ENCODE data around the gene PLD6.
A peak's percentile ranks its signal among the peaks of the same experiment; 100 is the strongest.

The PLD6 gene

GRCh38 chr17:17152385-17152784, 53.7 kb downstream of the PLD6 start:
- H3K9me3 Mint-ChIP-seq (ENCODE audit: low read depth), result no peaks in the 10 kb centered on the region
- H3K27me3 Mint-ChIP-seq, result no peaks in the 10 kb centered on the region
- peak overlapping the region; percentile 41 for H3K27ac Mint-ChIP-seq
- H3K4me3 Mint-ChIP-seq, result no peak overlapping the region
- peaks cover 12% of the 10 kb centered on the region for H3K36me3 Mint-ChIP-seq
- H3K4me1 Mint-ChIP-seq (ENCODE audit: low read depth), result peaks cover 33% of the 10 kb centered on the region

- H3K27me3 Mint-ChIP-seq, result no peaks in the 10 kb centered on the region
- peaks cover 33% of the 10 kb centered on the region for H3K4me1 Mint-ChIP-seq (ENCODE audit: low read depth)
- no peak overlapping the region for H3K4me3 Mint-ChIP-seq
- no peak overlapping the region for H3K27ac Mint-ChIP-seq
- peaks cover 12% of the 10 kb centered on the region for H3K36me3 Mint-ChIP-seq
- H3K9me3 Mint-ChIP-seq (ENCODE audit: low read depth), result no peaks in the 10 kb centered on the region
Measured at GRCh38 chr17:17151962-17152361, 54.2 kb downstream of the PLD6 start.

GRCh38 chr17:17151541-17151940, 54.6 kb downstream of the PLD6 start:
- no peak overlapping the region for H3K27ac Mint-ChIP-seq
- H3K36me3 Mint-ChIP-seq, result peaks cover 12% of the 10 kb centered on the region
- H3K27me3 Mint-ChIP-seq, result no peaks in the 10 kb centered on the region
- no peak overlapping the region for H3K4me3 Mint-ChIP-seq
- no peaks in the 10 kb centered on the region for H3K9me3 Mint-ChIP-seq (ENCODE audit: low read depth)
- peaks cover 33% of the 10 kb centered on the region for H3K4me1 Mint-ChIP-seq (ENCODE audit: low read depth)

DNA sequence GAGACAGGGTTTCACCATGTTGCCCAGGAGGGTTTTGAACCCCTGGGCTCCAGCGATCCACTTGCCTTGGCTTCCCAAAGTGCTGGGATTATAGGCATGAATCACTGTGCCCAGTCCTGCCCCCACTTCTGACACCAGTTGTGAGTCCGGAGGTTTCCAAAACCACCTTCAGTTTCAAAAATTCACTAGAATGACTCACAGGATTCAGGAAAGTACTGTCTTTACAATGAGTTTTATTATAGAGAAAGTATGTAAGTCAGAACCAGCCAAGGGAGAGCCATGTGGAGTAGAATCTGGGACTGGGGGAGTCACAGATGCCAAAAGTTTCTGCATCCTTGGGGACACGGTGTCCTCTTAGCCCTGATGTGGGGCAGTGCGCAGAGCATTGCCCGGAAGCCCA, 55.1 kb downstream of the PLD6 start:
- Mint-ChIP-seq H3K9me3 (ENCODE audit: low read depth) (no peaks in the 10 kb centered on the region), H3K4me1 (ENCODE audit: low read depth) (peaks cover 33% of the 10 kb centered on the region), H3K4me3 (no peak overlapping the region), H3K36me3 (peaks cover 12% of the 10 kb centered on the region), H3K27me3 (no peaks in the 10 kb centered on the region), H3K27ac (no peak overlapping the region)
